WTC11 (cell line): ENCODE results near the gene LTBP1. TPM values are rescaled to one million over a fixed set of nuclear protein-coding genes. Genes with fewer than 3 reads are reported as not detected.

Experiments
- ATAC-seq: fragments of 200-7000 bp; cut with Tn5 transposase; 2 replicates; pipeline ENCODE4 v1.10.0; 2021; ENCODE audit warnings: mild to moderate bottlenecking, moderate library complexity
- CTCF ChIA-PET: fragments of 300-600 bp; sonication (Branson Sonifier 250); formaldehyde crosslinking; loops from one replicate; lab custom pipeline; 2021; ENCODE audit warnings: antibody characterized with exemption; lab: Charles Lee
- POLR2A ChIA-PET: fragments of 350-600 bp; sonication (Branson Sonifier 250); formaldehyde crosslinking; loops from one replicate; lab custom pipeline; 2021; ENCODE audit warnings: antibody characterized with exemption; lab: Charles Lee
- DNase-seq: peaks from one replicate; pipeline ENCODE4 v3.0.0; 2021; ENCODE audit warnings: low spot score
- H3K27ac Mint-ChIP-seq: 2 replicates; pipeline ENCODE4 v1.8.0; 2021; ENCODE audit warnings: mixed read lengths
- H3K27me3 Mint-ChIP-seq: 2 replicates; pipeline ENCODE4 v1.8.0; 2021; ENCODE audit warnings: low read depth, mild to moderate bottlenecking, moderate library complexity, mixed read lengths
- H3K36me3 Mint-ChIP-seq: 2 replicates; pipeline ENCODE4 v1.8.0; 2021; ENCODE audit warnings: mixed read lengths
- H3K4me1 Mint-ChIP-seq: 2 replicates; pipeline ENCODE4 v1.8.0; 2022; ENCODE audit warnings: mixed read lengths
- H3K4me3 Mint-ChIP-seq: 2 replicates; pipeline ENCODE4 v1.8.0; 2021; ENCODE audit warnings: mild to moderate bottlenecking, moderate library complexity, mixed read lengths
- H3K9me3 Mint-ChIP-seq: 2 replicates; pipeline ENCODE4 v1.8.0; 2021; ENCODE audit warnings: mixed read lengths
- CBFB ChIP-seq: sonication (generic); formaldehyde crosslinking; IDR thresholded peaks from 2 replicates; pipeline ENCODE4 v1.8.1; 2022; ENCODE audit warnings: mild to moderate bottlenecking, low read depth, missing genetic modification reagents
- CREB1 ChIP-seq: sonication (generic); formaldehyde crosslinking; IDR thresholded peaks from 2 replicates; pipeline ENCODE4 v1.8.0; 2023; ENCODE audit warnings: mild to moderate bottlenecking, missing genetic modification reagents
- FOXJ3 ChIP-seq: sonication (generic); formaldehyde crosslinking; IDR thresholded peaks from 2 replicates; pipeline ENCODE4 v1.9.0; 2021; ENCODE audit warnings: missing genetic modification reagents, mild to moderate bottlenecking, borderline replicate concordance
- FOXP1 ChIP-seq: sonication (generic); formaldehyde crosslinking; IDR thresholded peaks from 2 replicates; pipeline ENCODE4 v1.8.0; 2022; ENCODE audit warnings: missing genetic modification reagents, mild to moderate bottlenecking, moderate library complexity, borderline replicate concordance
- IRF2 ChIP-seq: sonication (generic); formaldehyde crosslinking; IDR thresholded peaks from 2 replicates; pipeline ENCODE4 v1.8.0; 2022; ENCODE audit warnings: low read depth, missing genetic modification reagents, borderline replicate concordance
- JUN ChIP-seq: sonication (generic); formaldehyde crosslinking; IDR thresholded peaks from 2 replicates; pipeline ENCODE4 v1.8.0; 2023; ENCODE audit warnings: mild to moderate bottlenecking, missing genetic modification reagents
- MXD4 ChIP-seq: fragments of 250-450 bp; sonication (Bioruptor Pico); IDR thresholded peaks from 2 replicates; pipeline ENCODE4 v1.8.0; 2021; ENCODE audit warnings: mild to moderate bottlenecking, moderate library complexity, borderline replicate concordance
- MYBL2 ChIP-seq: sonication (generic); formaldehyde crosslinking; IDR thresholded peaks from 2 replicates; pipeline ENCODE4 v1.8.1; 2023; ENCODE audit warnings: mild to moderate bottlenecking, moderate library complexity, missing genetic modification reagents
- NFE2L1 ChIP-seq: sonication (generic); formaldehyde crosslinking; IDR thresholded peaks from 2 replicates; pipeline ENCODE4 v1.8.1; 2023; ENCODE audit warnings: missing genetic modification reagents
- NR1H2 ChIP-seq: sonication (generic); formaldehyde crosslinking; IDR thresholded peaks from 2 replicates; pipeline ENCODE4 v1.9.0; 2021; ENCODE audit warnings: mild to moderate bottlenecking, moderate library complexity, missing genetic modification reagents
- RELA ChIP-seq: sonication (generic); formaldehyde crosslinking; IDR thresholded peaks from 2 replicates; pipeline ENCODE4 v1.8.1; 2022; ENCODE audit warnings: missing genetic modification reagents, mild to moderate bottlenecking, borderline replicate concordance
- SMAD3 ChIP-seq: sonication (generic); formaldehyde crosslinking; IDR thresholded peaks from 2 replicates; pipeline ENCODE4 v1.8.0; 2022; ENCODE audit warnings: missing genetic modification reagents, mild to moderate bottlenecking, borderline replicate concordance
- SOX15 ChIP-seq: fragments of 250-450 bp; sonication (Bioruptor Pico); IDR thresholded peaks from 2 replicates; pipeline ENCODE4 v1.9.0; 2021; ENCODE audit warnings: mild to moderate bottlenecking
- TCF7 ChIP-seq: sonication (generic); formaldehyde crosslinking; IDR thresholded peaks from 2 replicates; pipeline ENCODE4 v1.8.0; 2022; ENCODE audit warnings: mild to moderate bottlenecking, low read depth, missing genetic modification reagents, moderate library complexity
- TP53 ChIP-seq: sonication (generic); formaldehyde crosslinking; IDR thresholded peaks from 2 replicates; pipeline ENCODE4 v1.8.1; 2023; ENCODE audit warnings: mild to moderate bottlenecking, missing genetic modification reagents
- ZNF138 ChIP-seq: sonication (generic); formaldehyde crosslinking; conservative IDR thresholded peaks from 2 replicates; pipeline ENCODE4 v1.8.1; 2022; ENCODE audit warnings: mild to moderate bottlenecking, moderate library complexity, missing genetic modification reagents
- ZNF219 ChIP-seq: sonication (generic); formaldehyde crosslinking; IDR thresholded peaks from 2 replicates; pipeline ENCODE4 v1.8.0; 2023; ENCODE audit warnings: missing genetic modification reagents, mild to moderate bottlenecking, borderline replicate concordance
- ZNF232 ChIP-seq: sonication (generic); formaldehyde crosslinking; IDR thresholded peaks from 2 replicates; pipeline ENCODE4 v1.8.0; 2022; ENCODE audit warnings: mild to moderate bottlenecking, missing genetic modification reagents
- ZNF263 ChIP-seq: sonication (generic); formaldehyde crosslinking; IDR thresholded peaks from 2 replicates; pipeline ENCODE4 v1.8.1; 2022; ENCODE audit warnings: low read depth, mild to moderate bottlenecking, moderate library complexity, missing genetic modification reagents
- ZNF416 ChIP-seq: fragments of 250-450 bp; sonication (Bioruptor Pico); IDR thresholded peaks from 2 replicates; pipeline ENCODE4 v1.9.0; 2021; ENCODE audit warnings: mild to moderate bottlenecking, inconsistent platforms
- ZNF671 ChIP-seq: fragments of 250-450 bp; sonication (Bioruptor Pico); IDR thresholded peaks from 2 replicates; pipeline ENCODE4 v1.8.0; 2021; ENCODE audit warnings: mild to moderate bottlenecking
- total RNA-seq: library from RNA; stranded (reverse); gene quantifications from 3 replicates; pipeline ENCODE4 v1.2.3, GENCODE V29; 2021
- TF ChIP-seq, protein P1 (sequence below): sonication (generic); formaldehyde crosslinking; conservative IDR thresholded peaks from 2 replicates; pipeline ENCODE4 v1.8.1; 2022; ENCODE audit warnings: mild to moderate bottlenecking, missing genetic modification reagents
- TF ChIP-seq, protein P2 (sequence below): fragments of 200-600 bp; IDR thresholded peaks from 2 replicates; pipeline ENCODE4 v1.8.0; 2022; ENCODE audit warnings: antibody characterized with exemption
- TF ChIP-seq, protein P3 (sequence below): sonication (generic); formaldehyde crosslinking; IDR thresholded peaks from 2 replicates; pipeline ENCODE4 v1.8.0; 2022; ENCODE audit warnings: mild to moderate bottlenecking, missing genetic modification reagents
- TF ChIP-seq, protein P4 (sequence below): sonication (generic); formaldehyde crosslinking; IDR thresholded peaks from 2 replicates; pipeline ENCODE4 v1.8.1; 2023; ENCODE audit warnings: mild to moderate bottlenecking, missing genetic modification reagents, moderate library complexity
- TF ChIP-seq, protein P5 (sequence below): sonication (generic); formaldehyde crosslinking; IDR thresholded peaks from 2 replicates; pipeline ENCODE4 v1.8.1; 2022; ENCODE audit warnings: low read depth, missing genetic modification reagents, borderline replicate concordance
- TF ChIP-seq, protein P6 (sequence below): sonication (generic); formaldehyde crosslinking; IDR thresholded peaks from 2 replicates; pipeline ENCODE4 v1.8.1; 2022; ENCODE audit warnings: low read depth, mild to moderate bottlenecking, moderate library complexity, missing genetic modification reagents, borderline replicate concordance
- TF ChIP-seq, protein P7 (sequence below): sonication (generic); formaldehyde crosslinking; IDR thresholded peaks from 2 replicates; pipeline ENCODE4 v1.8.1; 2023; ENCODE audit warnings: mild to moderate bottlenecking, moderate library complexity, missing genetic modification reagents

The LTBP1 gene
- total RNA-seq, 1 experiment from 2014 or later = 33.6 TPM

DNA sequence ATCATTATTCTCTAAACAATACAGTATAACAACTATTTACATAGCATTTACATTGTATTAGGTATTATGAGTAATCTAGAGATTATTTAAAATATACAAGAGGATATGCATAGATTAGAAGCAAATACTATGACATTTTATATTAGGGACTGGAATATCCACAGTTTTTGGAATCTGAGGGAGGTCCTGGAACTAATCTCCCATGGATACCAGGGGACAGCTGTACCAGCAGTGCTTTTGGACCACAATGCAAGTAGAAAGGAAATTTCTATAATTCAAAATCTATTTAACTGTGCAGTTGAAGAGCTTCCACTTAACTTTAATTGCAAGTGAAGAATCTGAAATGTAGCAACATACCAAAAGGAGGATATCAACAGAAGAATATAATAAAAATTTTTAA, 120.8 kb downstream of the LTBP1 start:
- H3K9me3 Mint-ChIP-seq = no peaks in the 10 kb centered on the region
- H3K4me3 Mint-ChIP-seq = no peak overlapping the region
- no peak for DNase-seq
- no peaks in the 10 kb centered on the region for H3K27me3 Mint-ChIP-seq
- TF ChIP-seq ZNF232 (CRISPR knock-in tag) (no peak), ZNF671 (CRISPR knock-in tag) (no peak), MYBL2 (CRISPR knock-in tag) (no peak), FOXP1 (CRISPR knock-in tag) (no peak), NR1H2 (no peak), FOXJ3 (CRISPR knock-in tag) (no peak), TP53 (no peak), SMAD3 (no peak), ZNF416 (CRISPR knock-in tag) (no peak), TCF7 (CRISPR knock-in tag) (no peak), NFE2L1 (CRISPR knock-in tag) (no peak), CBFB (no peak), JUN (no peak), ZNF263 (CRISPR knock-in tag) (no peak)
- TF ChIP-seq, protein P1, sequence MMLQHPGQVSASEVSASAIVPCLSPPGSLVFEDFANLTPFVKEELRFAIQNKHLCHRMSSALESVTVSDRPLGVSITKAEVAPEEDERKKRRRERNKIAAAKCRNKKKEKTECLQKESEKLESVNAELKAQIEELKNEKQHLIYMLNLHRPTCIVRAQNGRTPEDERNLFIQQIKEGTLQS (CRISPR knock-in tag) = no peak
- TF ChIP-seq, protein P2, sequence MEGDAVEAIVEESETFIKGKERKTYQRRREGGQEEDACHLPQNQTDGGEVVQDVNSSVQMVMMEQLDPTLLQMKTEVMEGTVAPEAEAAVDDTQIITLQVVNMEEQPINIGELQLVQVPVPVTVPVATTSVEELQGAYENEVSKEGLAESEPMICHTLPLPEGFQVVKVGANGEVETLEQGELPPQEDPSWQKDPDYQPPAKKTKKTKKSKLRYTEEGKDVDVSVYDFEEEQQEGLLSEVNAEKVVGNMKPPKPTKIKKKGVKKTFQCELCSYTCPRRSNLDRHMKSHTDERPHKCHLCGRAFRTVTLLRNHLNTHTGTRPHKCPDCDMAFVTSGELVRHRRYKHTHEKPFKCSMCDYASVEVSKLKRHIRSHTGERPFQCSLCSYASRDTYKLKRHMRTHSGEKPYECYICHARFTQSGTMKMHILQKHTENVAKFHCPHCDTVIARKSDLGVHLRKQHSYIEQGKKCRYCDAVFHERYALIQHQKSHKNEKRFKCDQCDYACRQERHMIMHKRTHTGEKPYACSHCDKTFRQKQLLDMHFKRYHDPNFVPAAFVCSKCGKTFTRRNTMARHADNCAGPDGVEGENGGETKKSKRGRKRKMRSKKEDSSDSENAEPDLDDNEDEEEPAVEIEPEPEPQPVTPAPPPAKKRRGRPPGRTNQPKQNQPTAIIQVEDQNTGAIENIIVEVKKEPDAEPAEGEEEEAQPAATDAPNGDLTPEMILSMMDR = no peak
- TF ChIP-seq, protein P3, sequence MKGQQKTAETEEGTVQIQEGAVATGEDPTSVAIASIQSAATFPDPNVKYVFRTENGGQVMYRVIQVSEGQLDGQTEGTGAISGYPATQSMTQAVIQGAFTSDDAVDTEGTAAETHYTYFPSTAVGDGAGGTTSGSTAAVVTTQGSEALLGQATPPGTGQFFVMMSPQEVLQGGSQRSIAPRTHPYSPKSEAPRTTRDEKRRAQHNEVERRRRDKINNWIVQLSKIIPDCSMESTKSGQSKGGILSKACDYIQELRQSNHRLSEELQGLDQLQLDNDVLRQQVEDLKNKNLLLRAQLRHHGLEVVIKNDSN (CRISPR knock-in tag) = no peak
- TF ChIP-seq, protein P4, sequence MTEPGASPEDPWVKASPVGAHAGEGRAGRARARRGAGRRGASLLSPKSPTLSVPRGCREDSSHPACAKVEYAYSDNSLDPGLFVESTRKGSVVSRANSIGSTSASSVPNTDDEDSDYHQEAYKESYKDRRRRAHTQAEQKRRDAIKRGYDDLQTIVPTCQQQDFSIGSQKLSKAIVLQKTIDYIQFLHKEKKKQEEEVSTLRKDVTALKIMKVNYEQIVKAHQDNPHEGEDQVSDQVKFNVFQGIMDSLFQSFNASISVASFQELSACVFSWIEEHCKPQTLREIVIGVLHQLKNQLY = no peak
- TF ChIP-seq, all 79 proteins: peak for 0
- Mint-ChIP-seq H3K4me1 (peaks cover 13% of the 10 kb centered on the region), H3K36me3 (no peaks in the 10 kb centered on the region), H3K27ac (no peak overlapping the region)
- CTCF ChIA-PET = interaction anchor here (1.4 kb wide), 1 partner anchor 16 kb away, joined by 3 read pairs; no protein-coding TSS in a partner anchor
- no peak for ATAC-seq
- POLR2A ChIA-PET = no interaction called here

DNA sequence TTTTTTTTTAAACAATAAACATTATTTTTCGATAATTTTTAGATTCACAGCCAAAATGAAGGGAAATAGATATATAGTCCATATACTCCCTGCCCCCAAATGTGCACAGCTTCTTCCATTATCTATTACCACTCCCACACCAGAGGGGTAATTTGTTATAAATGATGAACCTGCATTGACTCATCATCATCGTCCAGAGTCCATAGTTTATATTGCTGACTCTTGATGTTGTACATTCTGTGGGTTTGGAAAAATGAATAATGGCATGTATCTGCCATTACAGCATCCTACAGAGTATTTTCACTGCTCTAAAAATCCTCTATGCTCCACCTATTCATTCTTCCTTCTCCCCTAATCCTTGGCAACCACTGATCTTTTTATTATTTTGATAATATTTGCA, 121.5 kb downstream of the LTBP1 start:
- H3K27ac Mint-ChIP-seq = no peak overlapping the region
- POLR2A ChIA-PET = no interaction called here
- no peak for DNase-seq
- H3K9me3 Mint-ChIP-seq = no peaks in the 10 kb centered on the region
- no peaks in the 10 kb centered on the region for H3K27me3 Mint-ChIP-seq
- no peak overlapping the region for H3K4me3 Mint-ChIP-seq
- H3K4me1 Mint-ChIP-seq = peaks cover 7% of the 10 kb centered on the region; the same call in 1 of the 2 replicates
- no peak for ATAC-seq
- CTCF ChIA-PET = no interaction called here
- no peaks in the 10 kb centered on the region for H3K36me3 Mint-ChIP-seq
- TF ChIP-seq IRF2 (CRISPR knock-in tag) = no peak
- TF ChIP-seq, protein P5, sequence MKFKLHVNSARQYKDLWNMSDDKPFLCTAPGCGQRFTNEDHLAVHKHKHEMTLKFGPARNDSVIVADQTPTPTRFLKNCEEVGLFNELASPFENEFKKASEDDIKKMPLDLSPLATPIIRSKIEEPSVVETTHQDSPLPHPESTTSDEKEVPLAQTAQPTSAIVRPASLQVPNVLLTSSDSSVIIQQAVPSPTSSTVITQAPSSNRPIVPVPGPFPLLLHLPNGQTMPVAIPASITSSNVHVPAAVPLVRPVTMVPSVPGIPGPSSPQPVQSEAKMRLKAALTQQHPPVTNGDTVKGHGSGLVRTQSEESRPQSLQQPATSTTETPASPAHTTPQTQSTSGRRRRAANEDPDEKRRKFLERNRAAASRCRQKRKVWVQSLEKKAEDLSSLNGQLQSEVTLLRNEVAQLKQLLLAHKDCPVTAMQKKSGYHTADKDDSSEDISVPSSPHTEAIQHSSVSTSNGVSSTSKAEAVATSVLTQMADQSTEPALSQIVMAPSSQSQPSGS (CRISPR knock-in tag) = no peak
- TF ChIP-seq, protein P6, sequence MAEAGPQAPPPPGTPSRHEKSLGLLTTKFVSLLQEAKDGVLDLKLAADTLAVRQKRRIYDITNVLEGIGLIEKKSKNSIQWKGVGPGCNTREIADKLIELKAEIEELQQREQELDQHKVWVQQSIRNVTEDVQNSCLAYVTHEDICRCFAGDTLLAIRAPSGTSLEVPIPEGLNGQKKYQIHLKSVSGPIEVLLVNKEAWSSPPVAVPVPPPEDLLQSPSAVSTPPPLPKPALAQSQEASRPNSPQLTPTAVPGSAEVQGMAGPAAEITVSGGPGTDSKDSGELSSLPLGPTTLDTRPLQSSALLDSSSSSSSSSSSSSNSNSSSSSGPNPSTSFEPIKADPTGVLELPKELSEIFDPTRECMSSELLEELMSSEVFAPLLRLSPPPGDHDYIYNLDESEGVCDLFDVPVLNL (CRISPR knock-in tag) = no peak
- no peak for TF ChIP-seq RELA (CRISPR knock-in tag)
- no peak for TF ChIP-seq ZNF263 (CRISPR knock-in tag)
- TF ChIP-seq MXD4 = no peak
- TF ChIP-seq, protein P7, sequence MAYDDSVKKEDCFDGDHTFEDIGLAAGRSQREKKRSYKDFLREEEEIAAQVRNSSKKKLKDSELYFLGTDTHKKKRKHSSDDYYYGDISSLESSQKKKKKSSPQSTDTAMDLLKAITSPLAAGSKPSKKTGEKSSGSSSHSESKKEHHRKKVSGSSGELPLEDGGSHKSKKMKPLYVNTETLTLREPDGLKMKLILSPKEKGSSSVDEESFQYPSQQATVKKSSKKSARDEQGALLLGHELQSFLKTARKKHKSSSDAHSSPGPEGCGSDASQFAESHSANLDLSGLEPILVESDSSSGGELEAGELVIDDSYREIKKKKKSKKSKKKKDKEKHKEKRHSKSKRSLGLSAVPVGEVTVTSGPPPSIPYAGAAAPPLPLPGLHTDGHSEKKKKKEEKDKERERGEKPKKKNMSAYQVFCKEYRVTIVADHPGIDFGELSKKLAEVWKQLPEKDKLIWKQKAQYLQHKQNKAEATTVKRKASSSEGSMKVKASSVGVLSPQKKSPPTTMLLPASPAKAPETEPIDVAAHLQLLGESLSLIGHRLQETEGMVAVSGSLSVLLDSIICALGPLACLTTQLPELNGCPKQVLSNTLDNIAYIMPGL = no peak
- TF ChIP-seq ZNF138 (CRISPR knock-in tag) = no peak
- TF ChIP-seq CREB1 = no peak
- no peak for TF ChIP-seq SOX15 (CRISPR knock-in tag)
- no peak for TF ChIP-seq ZNF219
- no peak for TF ChIP-seq FOXJ3 (CRISPR knock-in tag)
